Smooth muscle cell (in vitro differentiated cells): ENCODE measurements around the gene ZFP36L1. TPM values are rescaled to one million over a fixed set of nuclear protein-coding genes. Genes with fewer than 3 reads are reported as not detected.
"Not testable (repeated sequence)": the region's sequence is repeated elsewhere in the genome, so short reads cannot be mapped to it uniquely, and the experiment has no call there.

Experiments used
- DNase-seq: peaks from one replicate; lab custom pipeline; 2025; ENCODE audit not compliant: unreplicated experiment; lab: John Stamatoyannopoulos, UW
- H2AFZ ChIP-seq: fragments of 200-600 bp; sonication (generic); 2 replicates; pipeline ENCODE4 v1.6.0; 2016; ENCODE audit warnings: antibody characterized with exemption, low read depth, mild to moderate bottlenecking
- H3F3A ChIP-seq: fragments of 200-600 bp; sonication (generic); 2 replicates; pipeline ENCODE4 v1.6.0; 2017; ENCODE audit warnings: antibody characterized with exemption, low read depth
- H3K27ac ChIP-seq: fragments of 200-600 bp; sonication (generic); 2 replicates; pipeline ENCODE4 v1.5.1; 2016; ENCODE audit warnings: low read depth, mild to moderate bottlenecking
- H3K27me3 ChIP-seq: fragments of 200-600 bp; sonication (generic); 2 replicates; pipeline ENCODE4 v1.6.1; 2016; ENCODE audit warnings: low read depth, mild to moderate bottlenecking
- H3K36me3 ChIP-seq: fragments of 200-600 bp; sonication (generic); 2 replicates; pipeline ENCODE4 v1.5.1; 2016; ENCODE audit warnings: low read depth
- H3K4me1 ChIP-seq: fragments of 200-600 bp; sonication (generic); 2 replicates; pipeline ENCODE4 v1.5.1; 2016; ENCODE audit warnings: low read depth
- H3K4me2 ChIP-seq: fragments of 200-600 bp; sonication (generic); 2 replicates; pipeline ENCODE4 v1.6.0; 2016; ENCODE audit warnings: mild to moderate bottlenecking
- H3K4me3 ChIP-seq: fragments of 200-600 bp; sonication (generic); 2 replicates; pipeline ENCODE4 v1.5.1; 2016; ENCODE audit warnings: mild to moderate bottlenecking
- H3K79me2 ChIP-seq: fragments of 200-600 bp; sonication (generic); 2 replicates; pipeline ENCODE4 v1.6.0; 2016; ENCODE audit warnings: low read depth, mild to moderate bottlenecking
- H3K9ac ChIP-seq: fragments of 200-600 bp; sonication (generic); 2 replicates; pipeline ENCODE4 v1.6.0; 2016; ENCODE audit warnings: low read depth
- H3K9me3 ChIP-seq: fragments of 200-600 bp; sonication (generic); replicated peaks from 2 replicates; pipeline ENCODE4 v1.5.1; 2016; ENCODE audit warnings: low read depth
- H4K20me1 ChIP-seq: fragments of 200-600 bp; sonication (generic); 2 replicates; pipeline ENCODE4 v1.6.0; 2016; ENCODE audit warnings: low read depth
- WGBS: methylation state at CpG from one replicate; pipeline ENCODE4 v1.1.7; 2016; ENCODE audit warnings: low lambda C conversion rate; 5-methylcytosine and 5-hydroxymethylcytosine counted together
- polyA plus RNA-seq: library from polyadenylated mRNA; unstranded; fragments of >200 nt; fragmentation: Nextera tagmentation; extraction: Ambion mirVana; gene quantifications from 2 replicates; pipeline ENCODE4 v1.2.1, GENCODE V29; 2016
- total RNA-seq: library from RNA; depleted of rRNA; stranded (reverse); fragments of >200 nt; gene quantifications from 2 replicates; pipeline ENCODE4 v1.2.3, GENCODE V29; 2014
- TF ChIP-seq, protein P1 (sequence below): fragments of 200-600 bp; sonication (generic); IDR thresholded peaks from 2 replicates; pipeline ENCODE4 v1.5.1; 2017; ENCODE audit warnings: borderline replicate concordance, mild to moderate bottlenecking, antibody characterized with exemption; ENCODE audit not compliant: insufficient read depth, poor library complexity, severe bottlenecking

The ZFP36L1 gene
- total and polyA plus RNA-seq, 2 experiments from 2014 or later: 166 to 418 TPM

DNA sequence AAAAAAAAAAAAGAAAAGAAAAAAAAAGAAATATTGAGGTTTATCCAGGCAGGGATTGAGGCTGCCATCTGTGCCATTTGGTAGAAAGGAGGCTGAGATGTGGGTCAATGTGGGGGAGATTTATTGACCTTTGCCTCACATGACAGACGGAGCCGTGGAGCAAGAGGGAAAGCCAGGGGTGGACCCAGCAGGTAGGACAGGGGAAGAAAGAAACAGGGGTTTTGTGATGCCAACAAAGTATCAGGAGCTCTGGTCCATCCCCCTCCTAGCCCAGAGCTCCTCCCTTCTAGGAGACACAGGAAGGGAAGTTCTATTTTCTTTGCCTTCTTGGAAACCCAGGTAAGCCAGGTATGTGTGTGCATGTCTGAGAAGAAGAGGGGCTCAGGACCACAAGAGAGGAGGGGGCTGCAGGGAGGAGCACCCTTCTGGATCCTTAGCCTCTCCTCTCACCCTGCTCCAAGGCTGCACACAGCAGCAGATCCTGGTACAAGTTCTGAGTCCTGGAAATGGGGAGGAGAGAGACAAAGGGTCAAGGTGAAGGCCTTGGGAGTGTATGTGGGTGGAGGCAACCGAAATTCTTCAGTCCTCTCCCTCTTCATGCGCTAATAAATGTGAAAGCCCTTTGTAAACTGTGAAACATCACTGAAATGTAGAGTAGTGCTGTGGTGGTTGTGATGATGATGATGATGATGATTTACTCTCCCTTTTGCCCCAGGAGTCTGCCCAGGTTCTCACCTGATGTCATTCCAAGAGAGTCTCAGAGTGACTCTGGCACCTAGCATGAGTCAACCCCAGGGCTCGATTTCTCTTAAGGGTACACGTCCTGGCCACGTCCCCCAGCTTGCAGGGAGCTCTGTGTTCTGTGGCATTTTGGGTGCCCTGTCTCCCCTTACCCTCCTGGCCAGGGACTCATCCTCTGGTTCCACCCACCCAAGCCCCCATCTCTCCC, 26.3 kb downstream of the ZFP36L1 start:
- Histone ChIP-seq H3K79me2 (no peaks in the 10 kb centered on the region), H3K27ac (no peak overlapping the region), H3F3A (peaks cover 9% of the 10 kb centered on the region), H3K36me3 (no peaks in the 10 kb centered on the region), H3K4me3 (no peak overlapping the region), H3K9ac (no peak overlapping the region), H3K9me3 (no peaks in the 10 kb centered on the region), H3K27me3 (no peaks in the 10 kb centered on the region), H2AFZ (no peak overlapping the region), H4K20me1 (no peaks in the 10 kb centered on the region), H3K4me2 (no peak overlapping the region), H3K4me1 (peaks cover 10% of the 10 kb centered on the region)
- no peak for DNase-seq
- TF ChIP-seq, protein P1, sequence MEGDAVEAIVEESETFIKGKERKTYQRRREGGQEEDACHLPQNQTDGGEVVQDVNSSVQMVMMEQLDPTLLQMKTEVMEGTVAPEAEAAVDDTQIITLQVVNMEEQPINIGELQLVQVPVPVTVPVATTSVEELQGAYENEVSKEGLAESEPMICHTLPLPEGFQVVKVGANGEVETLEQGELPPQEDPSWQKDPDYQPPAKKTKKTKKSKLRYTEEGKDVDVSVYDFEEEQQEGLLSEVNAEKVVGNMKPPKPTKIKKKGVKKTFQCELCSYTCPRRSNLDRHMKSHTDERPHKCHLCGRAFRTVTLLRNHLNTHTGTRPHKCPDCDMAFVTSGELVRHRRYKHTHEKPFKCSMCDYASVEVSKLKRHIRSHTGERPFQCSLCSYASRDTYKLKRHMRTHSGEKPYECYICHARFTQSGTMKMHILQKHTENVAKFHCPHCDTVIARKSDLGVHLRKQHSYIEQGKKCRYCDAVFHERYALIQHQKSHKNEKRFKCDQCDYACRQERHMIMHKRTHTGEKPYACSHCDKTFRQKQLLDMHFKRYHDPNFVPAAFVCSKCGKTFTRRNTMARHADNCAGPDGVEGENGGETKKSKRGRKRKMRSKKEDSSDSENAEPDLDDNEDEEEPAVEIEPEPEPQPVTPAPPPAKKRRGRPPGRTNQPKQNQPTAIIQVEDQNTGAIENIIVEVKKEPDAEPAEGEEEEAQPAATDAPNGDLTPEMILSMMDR: no peak
- WGBS: 80% methylated on average over 7 of the region's 7 CpGs

DNA sequence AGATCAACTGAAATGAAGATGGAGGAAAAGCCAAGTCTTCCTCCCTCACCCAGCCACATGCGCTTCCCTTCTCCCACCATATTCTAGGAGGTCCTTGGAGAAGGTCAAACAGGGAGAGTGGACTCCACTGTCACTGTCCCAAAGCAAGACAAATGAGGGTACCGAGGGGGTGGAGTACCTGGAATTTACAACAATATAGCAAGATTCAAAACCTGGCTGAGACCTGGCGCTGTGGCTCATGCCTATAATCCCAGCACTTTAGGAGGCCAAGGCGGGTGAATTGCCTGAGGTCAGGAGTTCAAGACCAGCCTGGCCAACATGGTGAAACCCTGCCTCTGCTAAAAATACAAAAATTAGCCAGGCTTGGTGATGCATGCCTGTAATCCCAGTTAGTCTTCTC, 29.0 kb downstream of the ZFP36L1 start:
- H3K4me3 ChIP-seq, H3K9ac ChIP-seq, H3K9me3 ChIP-seq, H3K4me1 ChIP-seq, DNase-seq, H3K79me2 ChIP-seq, H3K27me3 ChIP-seq, H4K20me1 ChIP-seq, H2AFZ ChIP-seq, H3F3A ChIP-seq, H3K36me3 ChIP-seq: not testable (repeated sequence)
- WGBS: 95% methylated on average over 4 of the region's 4 CpGs
- Histone ChIP-seq H3K4me2 (peak overlapping the region; percentile 51), H3K27ac (peak overlapping the region; percentile 74)

DNA sequence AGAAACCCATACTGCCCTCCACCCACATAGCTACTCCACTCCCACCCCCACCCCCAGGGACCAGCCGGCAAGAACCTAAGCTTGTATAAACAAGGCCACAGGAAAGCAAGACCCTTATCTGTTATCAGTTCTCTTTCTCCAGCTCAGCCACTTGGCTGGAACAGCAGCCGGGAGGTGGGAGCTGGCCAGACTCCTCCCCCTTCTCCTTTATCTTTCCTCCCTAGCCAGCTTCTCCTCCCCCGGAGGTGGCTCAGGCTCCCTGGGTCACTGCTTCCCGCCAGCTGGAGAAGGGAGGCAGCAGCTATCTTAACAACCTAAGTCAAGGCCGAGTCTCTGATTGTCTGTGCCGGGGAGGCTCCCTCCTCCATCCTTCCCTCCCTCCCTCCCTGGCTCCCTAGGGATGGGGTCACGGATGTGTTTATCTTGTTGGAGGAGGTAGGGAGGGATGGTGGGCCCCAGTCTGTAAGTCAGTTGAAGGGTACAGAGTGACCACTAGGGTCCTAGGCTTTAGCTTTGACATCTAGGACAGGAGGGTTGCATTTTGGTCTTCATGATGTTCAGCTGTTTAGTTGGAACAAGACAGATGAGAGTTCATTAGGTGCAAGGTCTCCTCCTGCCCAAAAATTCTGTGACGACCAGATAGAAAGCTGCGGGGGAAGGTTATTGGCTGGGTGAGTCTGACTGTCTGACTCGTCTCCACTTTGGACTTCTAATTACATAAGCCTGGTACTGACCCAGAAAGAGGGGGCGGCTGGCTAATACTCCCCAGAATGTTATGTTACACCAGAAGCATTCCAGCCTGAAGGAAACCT, 29.7 kb downstream of the ZFP36L1 start:
- DNase-seq: no peak
- no peaks in the 10 kb centered on the region for H4K20me1 ChIP-seq
- TF ChIP-seq, protein P1: no peak
- peaks cover 10% of the 10 kb centered on the region for H3K4me1 ChIP-seq
- no peaks in the 10 kb centered on the region for H3K79me2 ChIP-seq
- H3K4me2 ChIP-seq: peak overlapping the region; percentile 51
- H3K27ac ChIP-seq: peak overlapping the region; percentile 74
- no peak overlapping the region for H3K9ac ChIP-seq
- H3K4me3 ChIP-seq: no peak overlapping the region
- no peak overlapping the region for H2AFZ ChIP-seq
- no peaks in the 10 kb centered on the region for H3K36me3 ChIP-seq
- 17% methylated on average over 11 of the region's 11 CpGs for WGBS
- no peaks in the 10 kb centered on the region for H3K9me3 ChIP-seq
- H3K27me3 ChIP-seq: no peaks in the 10 kb centered on the region
- peaks cover 9% of the 10 kb centered on the region for H3F3A ChIP-seq

DNA sequence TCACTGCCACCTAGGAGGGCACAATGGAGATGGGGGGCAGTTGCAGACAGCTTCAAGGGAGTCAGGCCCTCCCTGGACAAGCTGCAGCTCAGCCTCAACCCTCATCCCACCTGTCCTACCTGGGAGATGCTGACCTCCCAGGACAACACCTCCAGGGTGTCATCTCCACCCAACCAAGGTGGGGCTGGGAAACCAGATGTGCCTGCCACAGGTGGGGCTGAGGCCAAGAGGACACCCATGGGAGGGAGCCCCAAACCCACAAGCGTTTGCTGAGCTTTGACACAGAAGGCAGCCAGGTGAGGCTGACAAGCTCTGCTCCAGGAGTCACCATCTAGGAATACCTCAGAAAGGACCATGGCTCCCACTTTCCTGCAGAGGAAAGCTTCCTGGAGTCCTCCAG, 31.5 kb downstream of the ZFP36L1 start:
- H3K9ac ChIP-seq: no peak overlapping the region
- TF ChIP-seq, protein P1: no peak
- peaks cover 9% of the 10 kb centered on the region for H3F3A ChIP-seq
- H3K27me3 ChIP-seq: no peaks in the 10 kb centered on the region
- 100% methylated on average over 1 of the region's 1 CpG for WGBS
- no peak overlapping the region for H3K27ac ChIP-seq
- peaks cover 15% of the 10 kb centered on the region for H3K4me1 ChIP-seq
- H3K79me2 ChIP-seq: no peaks in the 10 kb centered on the region
- no peak overlapping the region for H3K4me2 ChIP-seq
- no peaks in the 10 kb centered on the region for H4K20me1 ChIP-seq
- no peak for DNase-seq
- H3K36me3 ChIP-seq: no peaks in the 10 kb centered on the region
- no peak overlapping the region for H2AFZ ChIP-seq
- no peak overlapping the region for H3K4me3 ChIP-seq
- H3K9me3 ChIP-seq: no peaks in the 10 kb centered on the region
